SK-MEL-5 (cell line): ENCODE measurements around the gene CCDC60. TPM values are rescaled to one million over a fixed set of nuclear protein-coding genes. Genes with fewer than 3 reads are reported as not detected.

Source experiments
- DNase-seq: peaks from one replicate; pipeline ENCODE4 v3.0.0-alpha.2; 2016; ENCODE audit warnings: low read depth, low spot score
- in situ Hi-C: cut with HindIII; loops from 2 replicates; pipeline ENCODE4 v1.10.0; 2016; ENCODE audit warnings: low sequenced_read_pairs, high pct_unique_total_duplicates, low pct_unique_long_range_greater_than_20kb
- total RNA-seq: library from RNA; depleted of rRNA; stranded (reverse); fragments of >200 nt; shearing (Covaris generic); gene quantifications from 2 replicates; pipeline ENCODE4 v1.2.3, GENCODE V29; 2014; rRNA removed

Gene CCDC60
- total RNA-seq, 1 experiment from 2014 or later = not detected

DNA sequence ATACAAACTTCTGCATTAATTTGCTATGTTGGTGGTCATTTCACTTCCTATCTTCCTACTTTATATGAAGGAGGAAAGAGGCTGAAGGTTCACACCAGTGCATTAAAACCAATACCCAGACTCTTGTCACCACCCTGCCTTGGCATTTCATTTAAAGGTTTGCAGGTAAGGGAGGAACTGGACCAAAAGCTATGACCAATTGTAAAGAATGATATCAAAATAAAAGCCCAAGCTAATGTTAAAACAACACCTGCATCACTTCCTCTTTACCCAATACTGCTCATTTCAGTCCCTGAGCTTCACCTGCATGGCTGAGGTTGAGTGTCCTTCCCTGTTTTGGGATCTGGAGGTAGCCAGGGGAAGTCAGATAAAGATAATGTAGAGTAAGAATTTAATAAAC, 211.8 kb downstream of the CCDC60 start:
- in situ Hi-C loops = no loop called here
- DNase-seq = no peak

DNA sequence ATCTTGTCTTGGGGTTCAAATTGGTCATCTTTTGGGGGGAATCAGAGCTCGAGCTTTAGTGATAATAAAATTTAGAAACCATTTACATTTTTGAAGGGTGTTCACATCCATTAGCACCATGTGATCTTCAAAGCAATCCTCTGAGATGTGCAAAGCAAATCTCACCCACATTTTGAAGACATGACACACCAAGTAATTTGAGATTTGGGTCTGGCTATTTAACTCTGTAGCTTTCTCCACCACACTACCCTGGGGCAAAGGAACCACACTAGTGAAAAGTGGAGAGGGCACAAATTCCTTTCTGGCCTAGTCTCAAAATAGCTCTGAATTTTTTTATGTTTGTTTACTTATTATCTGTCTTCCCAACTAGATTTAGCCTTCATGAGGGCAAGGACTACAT, 212.5 kb downstream of the CCDC60 start:
- DNase-seq = no peak
- in situ Hi-C loops = no loop called here

DNA sequence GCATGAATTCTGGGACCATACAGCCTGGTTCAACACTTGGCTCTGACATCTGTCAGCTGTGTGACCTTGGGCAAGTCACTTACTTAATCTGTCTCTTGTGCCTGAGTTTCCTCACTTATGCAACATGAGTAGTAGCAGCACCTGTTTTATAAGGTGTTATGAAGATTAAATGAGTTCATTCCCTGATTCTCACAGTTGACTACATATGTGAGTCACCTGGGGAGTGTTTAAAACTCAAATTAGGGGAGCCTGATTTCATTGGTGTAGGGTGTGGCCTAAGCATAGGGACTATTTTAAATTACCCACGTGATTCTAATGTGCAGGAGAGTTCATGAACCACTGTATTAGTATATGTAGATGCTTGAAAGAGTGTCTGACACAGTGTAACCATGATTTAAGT, 222.3 kb downstream of the CCDC60 start:
- no peak for DNase-seq
- in situ Hi-C loops = no loop called here

DNA sequence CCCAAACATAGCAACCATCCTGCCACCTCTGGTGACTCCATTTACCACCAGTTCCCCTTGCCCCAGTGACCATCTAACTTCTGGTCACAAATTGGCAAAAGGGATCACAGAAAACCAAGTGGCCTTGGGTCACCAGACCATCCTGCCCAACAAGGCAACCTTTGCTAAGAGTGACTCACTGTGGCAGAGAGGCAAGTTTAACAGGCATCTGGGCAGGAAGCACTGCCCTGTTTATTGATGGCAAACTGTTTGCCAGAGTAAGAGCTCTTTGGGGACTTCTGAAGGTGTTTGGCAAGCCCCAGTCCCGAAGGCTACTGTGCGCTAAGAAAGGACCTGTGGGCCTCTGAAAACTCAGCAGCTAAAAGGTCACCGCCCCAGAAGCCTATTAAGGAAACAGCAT, 230.9 kb downstream of the CCDC60 start:
- no peak for DNase-seq
- in situ Hi-C loops = no loop called here

DNA sequence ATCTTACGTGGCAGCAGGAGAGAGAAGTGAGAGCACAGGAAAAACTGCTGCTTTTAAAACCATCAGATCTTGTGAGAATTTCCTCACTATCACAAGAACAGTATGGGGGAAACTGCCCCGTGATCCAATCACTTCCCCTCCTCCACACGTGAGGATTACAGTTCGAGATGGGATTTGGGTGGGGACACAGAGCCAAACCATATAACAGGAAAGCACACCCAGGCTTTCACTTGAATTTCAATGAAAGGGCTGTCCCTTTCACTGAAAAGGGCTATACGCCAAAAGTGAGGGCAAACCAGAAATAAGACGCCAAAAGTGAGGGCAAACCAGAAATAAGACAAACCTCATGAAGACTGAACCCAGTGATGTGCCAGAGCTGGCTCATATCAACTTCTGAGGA, 236.2 kb downstream of the CCDC60 start:
- no peak for DNase-seq
- in situ Hi-C loops = no loop called here

DNA sequence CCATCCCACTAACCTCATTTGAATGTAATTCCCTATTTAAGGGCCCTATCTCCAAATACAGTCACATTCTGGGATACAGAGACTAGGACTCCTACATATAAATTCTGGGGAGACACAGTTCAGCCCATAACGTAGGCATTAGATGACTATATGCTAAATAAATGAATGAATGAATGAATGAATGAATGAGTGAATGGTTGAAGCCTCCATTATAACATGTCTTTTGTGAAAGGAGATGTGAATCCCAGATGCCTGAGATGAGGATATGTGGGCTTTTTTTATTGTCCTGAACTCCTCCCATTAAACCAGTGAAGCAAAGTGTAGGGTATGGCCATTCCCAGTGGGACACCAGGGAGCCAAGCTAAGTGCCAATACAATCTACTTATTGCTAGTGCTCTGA, 238.6 kb downstream of the CCDC60 start:
- in situ Hi-C loops = no loop called here

DNA sequence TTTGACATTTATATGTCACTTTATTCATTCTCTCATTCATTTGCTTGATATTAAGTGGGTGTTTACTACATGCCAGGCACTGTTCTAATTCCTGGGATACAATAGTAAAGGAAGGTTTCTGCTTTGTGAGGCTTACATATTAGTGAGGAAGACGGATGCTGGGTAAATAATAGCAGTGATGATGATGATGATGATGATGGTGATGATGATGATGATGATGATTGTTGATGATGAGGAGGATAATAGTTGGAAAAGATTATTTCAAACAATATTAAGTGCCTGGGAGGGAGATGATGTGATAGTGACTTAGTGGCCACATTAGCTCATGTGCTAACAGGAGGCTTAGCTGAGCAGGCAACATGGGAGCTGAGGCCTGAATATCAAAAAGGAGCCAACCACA, 239.7 kb downstream of the CCDC60 start:
- in situ Hi-C loops = no loop called here
- DNase-seq = no peak

More for the DNA sequence above, 238.6 kb downstream of the CCDC60 start:
- DNase-seq = no peak

DNA sequence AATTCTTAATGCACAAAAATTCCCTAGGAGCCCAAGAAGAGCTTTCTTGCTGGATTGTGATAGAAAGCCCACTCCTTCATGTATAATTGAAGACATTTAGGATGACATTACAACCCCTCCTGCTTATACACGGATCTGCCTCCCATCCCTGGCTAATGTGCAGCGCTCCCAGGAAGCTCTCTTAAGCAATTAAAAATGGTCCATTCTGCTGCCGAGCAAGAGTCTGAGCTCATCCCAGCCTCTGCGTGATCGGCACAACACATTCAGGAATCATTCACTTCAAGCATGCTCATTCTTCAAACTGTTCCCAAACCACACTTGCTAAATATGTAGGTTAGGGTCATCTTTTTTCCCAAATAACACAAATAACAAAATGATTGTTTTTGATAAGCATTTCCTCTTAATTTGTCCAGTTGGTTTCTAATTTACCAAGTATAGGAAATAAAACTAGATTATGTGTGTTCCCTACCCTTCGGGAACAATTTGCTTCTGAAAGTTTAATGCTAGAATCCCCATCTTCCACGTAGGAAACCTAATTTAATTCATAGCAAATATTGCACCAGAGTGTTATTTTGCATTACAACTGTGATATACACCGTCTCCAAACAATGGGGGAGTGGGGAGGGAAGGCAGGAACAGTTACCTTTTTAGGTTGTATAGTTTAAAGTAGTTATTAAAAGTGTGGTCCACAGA, 241.7 kb downstream of the CCDC60 start:
- DNase-seq = no peak
- in situ Hi-C loops = no loop called here

DNA sequence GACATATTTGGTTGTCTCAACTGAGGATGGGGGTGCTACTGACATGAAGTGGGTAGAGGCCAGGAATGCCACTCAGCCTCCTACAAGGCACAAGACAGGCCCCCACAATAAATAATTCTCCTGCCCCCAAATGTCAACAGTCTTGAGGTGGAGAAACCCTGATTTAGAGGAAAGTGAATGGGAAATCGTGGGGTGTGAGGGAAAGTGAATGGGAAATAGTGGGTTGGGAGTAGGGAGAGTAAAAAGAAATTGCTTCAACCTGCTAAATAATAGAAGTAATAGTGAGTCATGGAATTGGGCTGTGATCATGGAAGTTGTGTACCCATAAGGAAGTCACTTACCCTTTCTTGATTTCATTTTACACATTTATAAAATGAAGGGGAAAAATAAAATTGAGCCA, 242.4 kb downstream of the CCDC60 start:
- DNase-seq = no peak
- in situ Hi-C loops = no loop called here

DNA sequence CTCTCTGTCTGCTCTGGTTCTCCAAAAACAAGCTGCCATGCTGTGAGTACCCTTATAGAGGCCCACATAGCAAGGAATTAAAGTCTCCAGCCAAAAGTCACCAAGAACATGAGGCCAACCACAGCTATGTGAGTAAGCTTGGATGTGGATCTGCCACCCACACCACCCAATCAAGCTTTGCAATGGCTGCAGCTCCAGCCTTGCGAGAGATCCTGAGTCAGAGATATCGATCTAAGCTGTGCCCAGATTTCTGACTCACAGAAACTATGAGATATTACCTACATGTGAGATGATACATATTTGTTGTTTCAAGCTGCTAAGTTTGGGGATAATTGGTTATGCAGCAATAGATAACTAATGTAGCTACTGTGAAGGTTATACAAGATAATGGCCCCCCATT, 243.6 kb downstream of the CCDC60 start:
- in situ Hi-C loops = no loop called here
- DNase-seq = no peak

DNA sequence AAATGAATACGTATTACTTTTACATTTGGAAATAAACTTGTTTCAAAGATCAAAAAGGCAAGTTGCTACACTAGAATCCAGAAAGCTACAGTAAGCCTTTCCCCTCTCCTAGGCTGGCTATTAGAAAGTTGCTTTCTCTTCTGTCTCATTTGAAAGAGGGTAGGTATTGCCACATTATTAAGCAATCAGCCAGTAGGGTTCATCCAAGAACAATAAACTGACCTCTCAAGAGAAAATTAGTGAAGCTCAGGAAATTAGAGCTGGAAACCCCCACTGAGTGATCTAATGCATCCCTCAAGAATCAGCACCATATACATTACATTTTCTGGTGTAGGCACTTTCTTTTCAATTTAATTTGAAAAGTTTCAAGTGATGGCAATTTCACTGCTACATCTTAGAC, 254.6 kb downstream of the CCDC60 start:
- in situ Hi-C loops = no loop called here
- DNase-seq = no peak

DNA sequence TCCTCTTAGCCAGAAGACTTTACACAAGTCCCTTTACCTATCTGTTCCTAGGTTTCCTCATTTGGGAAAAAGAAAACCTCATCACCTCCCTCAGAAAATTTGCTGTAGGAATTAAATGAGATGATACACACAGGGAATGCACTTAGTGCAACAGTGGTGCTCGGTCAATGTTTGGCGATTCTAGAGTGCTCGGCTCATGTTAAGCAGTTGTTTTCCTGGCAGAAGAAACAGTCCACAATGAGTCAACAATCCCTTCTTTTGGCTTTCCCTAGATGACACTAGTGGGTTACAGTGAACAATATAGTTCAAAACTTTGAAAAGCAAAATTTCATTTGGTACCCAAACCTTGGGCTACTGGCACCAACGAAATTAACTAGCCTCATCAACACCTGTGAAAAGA, 255.1 kb downstream of the CCDC60 start:
- in situ Hi-C loops = no loop called here
- no peak for DNase-seq

Other genes starting within 250 kb of the CCDC60 start
- gene HSPB8, start 155.8 kb upstream of the CCDC60 start, total RNA-seq = 28.9 and 32.6 TPM in 2 replicates